OCI-LY7 (cell line): ENCODE results near the gene ARL15. TPM values are rescaled to one million over a fixed set of nuclear protein-coding genes. Genes with fewer than 3 reads are reported as not detected.

Source experiments
- BruUV-seq: library from RNA; stranded (reverse); fragments of 400-500 nt; replicated peaks from 2 replicates; lab custom pipeline; 2021; lab: Mats Ljungman, UMichigan
- CTCF ChIA-PET: fragments of 300-600 bp; sonication (Branson Sonifier 250); formaldehyde crosslinking; loops from one replicate; lab custom pipeline; 2022; ENCODE audit warnings: antibody characterized with exemption; ENCODE audit not compliant: unreplicated experiment; lab: Charles Lee
- POLR2A ChIA-PET: fragments of 300-600 bp; sonication (Branson Sonifier 250); formaldehyde crosslinking; loops from one replicate; lab custom pipeline; 2022; ENCODE audit warnings: antibody characterized with exemption; lab: Charles Lee
- DNase-seq: peaks from one replicate; pipeline ENCODE4 v3.0.0-alpha.2; 2015; ENCODE audit warnings: low spot score
- H2AFZ ChIP-seq: fragments of 200-600 bp; sonication (generic), shearing (Covaris generic); 2 replicates; pipeline ENCODE4 v1.6.1; 2014; ENCODE audit warnings: mild to moderate bottlenecking, antibody characterized with exemption, low read length, moderate library complexity
- H3K27ac ChIP-seq: fragments of 200-600 bp; sonication (generic); 2 replicates; pipeline ENCODE4 v1.5.1; 2014; ENCODE audit warnings: mixed run types, low read depth, mild to moderate bottlenecking, moderate library complexity, low read length, inconsistent platforms; ENCODE audit not compliant: poor library complexity, severe bottlenecking
- H3K36me3 ChIP-seq: fragments of 200-600 bp; sonication (generic); 2 replicates; pipeline ENCODE4 v1.6.1; 2014; ENCODE audit warnings: mild to moderate bottlenecking, antibody characterized with exemption, low read length, moderate library complexity, mixed read lengths; ENCODE audit not compliant: insufficient read depth
- H3K4me1 ChIP-seq: fragments of 200-600 bp; sonication (generic); 2 replicates; pipeline ENCODE4 v1.5.1; 2014; ENCODE audit warnings: mild to moderate bottlenecking, low read length; ENCODE audit not compliant: insufficient read depth, poor library complexity, severe bottlenecking
- H3K4me2 ChIP-seq: fragments of 200-600 bp; sonication (generic); 2 replicates; pipeline ENCODE4 v1.6.1; 2014; ENCODE audit warnings: mild to moderate bottlenecking, low read length
- H3K4me3 ChIP-seq: fragments of 200-600 bp; sonication (generic); 2 replicates; pipeline ENCODE4 v1.5.1; 2014; ENCODE audit warnings: mild to moderate bottlenecking, low read depth, low read length; ENCODE audit not compliant: poor library complexity, severe bottlenecking
- H3K79me2 ChIP-seq: fragments of 200-600 bp; sonication (generic); 2 replicates; pipeline ENCODE4 v1.6.1; 2016; ENCODE audit warnings: low read depth, mild to moderate bottlenecking, low read length, moderate library complexity, mixed read lengths; ENCODE audit not compliant: insufficient read depth
- H3K9me2 ChIP-seq: fragments of 200-600 bp; sonication (generic); 2 replicates; pipeline ENCODE4 v1.6.1; 2016; ENCODE audit warnings: mild to moderate bottlenecking, low read length, mixed read lengths; ENCODE audit not compliant: insufficient read depth
- H3K9me3 ChIP-seq: fragments of 200-600 bp; sonication (generic); 2 replicates; pipeline ENCODE4 v1.6.1; 2014; ENCODE audit warnings: mild to moderate bottlenecking, mixed run types, low read length, mixed read lengths
- H4K20me1 ChIP-seq: fragments of 200-600 bp; sonication (generic); 2 replicates; pipeline ENCODE4 v1.6.1; 2014; ENCODE audit warnings: mild to moderate bottlenecking, antibody characterized with exemption, low read length, moderate library complexity, mixed read lengths; ENCODE audit not compliant: insufficient read depth
- EZH2phosphoT487 ChIP-seq: fragments of 200-600 bp; sonication (generic); IDR thresholded peaks from 2 replicates; pipeline ENCODE4 v1.6.1; 2018; ENCODE audit warnings: low read depth, borderline replicate concordance, mild to moderate bottlenecking, mixed run types, antibody characterized with exemption, low read length, moderate library complexity, mixed read lengths
- intact Hi-C: fragments of 100-400 bp; cut with micrococcal nuclease; formaldehyde crosslinking; loops from one replicate; pipeline ENCODE4 v1.10.0; 2022; ENCODE audit not compliant: unreplicated experiment
- total RNA-seq, 2 experiments: library from RNA; depleted of rRNA in 1 of 2; stranded (reverse); fragments of >200 nt in 1 of 2; shearing (Covaris generic) in 1 of 2; gene quantifications; 2 replicates each; pipeline ENCODE4 v1.2.3, GENCODE V29; 2014 to 2022
- TF ChIP-seq, protein P1 (sequence below): fragments of 200-600 bp; sonication (generic); conservative IDR thresholded peaks from 2 replicates; pipeline ENCODE4 v1.5.1; 2014; ENCODE audit warnings: mild to moderate bottlenecking, antibody characterized with exemption, low read length, moderate library complexity, mixed read lengths

Gene ARL15
- total RNA-seq, 2 experiments from 2014 or later = 18.8 to 24.4 TPM

DNA sequence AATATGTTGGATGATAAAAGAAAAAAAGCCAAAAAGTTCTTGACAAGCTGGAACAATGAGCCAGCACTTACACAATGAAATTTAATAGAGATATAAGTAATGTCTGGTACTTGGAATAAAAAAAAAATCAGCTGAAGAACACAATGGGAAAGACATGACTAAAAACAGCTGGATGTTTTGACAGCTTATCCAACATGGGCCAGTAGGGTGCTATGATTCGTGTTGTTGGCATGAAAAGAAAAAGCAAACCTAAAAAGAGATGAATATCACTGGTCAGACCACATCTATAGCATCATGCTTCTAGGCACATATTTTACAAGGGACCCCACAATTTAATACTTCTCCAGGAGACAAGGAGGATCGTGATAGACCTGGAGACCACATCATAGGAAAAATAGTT, 175.3 kb downstream of the ARL15 start:
- Histone ChIP-seq H2AFZ (no peak overlapping the region), H3K79me2 (no peaks in the 10 kb centered on the region), H4K20me1 (no peaks in the 10 kb centered on the region), H3K9me3 (no peaks in the 10 kb centered on the region), H3K9me2 (no peaks in the 10 kb centered on the region), H3K4me1 (no peaks in the 10 kb centered on the region), H3K36me3 (no peaks in the 10 kb centered on the region), H3K4me3 (no peak overlapping the region), H3K27ac (no peak overlapping the region), H3K4me2 (no peak overlapping the region)
- ChIA-PET POLR2A (interaction anchor here (0.5 to 1.5 kb wide), 4 partner anchors 17 to 92 kb away, joined by 3 to 6 read pairs (median 3); no protein-coding TSS in a partner anchor), CTCF (no interaction called here)
- intact Hi-C loops = no loop called here
- no TSS peak for BruUV-seq
- DNase-seq = no peak
- TF ChIP-seq, protein P1, sequence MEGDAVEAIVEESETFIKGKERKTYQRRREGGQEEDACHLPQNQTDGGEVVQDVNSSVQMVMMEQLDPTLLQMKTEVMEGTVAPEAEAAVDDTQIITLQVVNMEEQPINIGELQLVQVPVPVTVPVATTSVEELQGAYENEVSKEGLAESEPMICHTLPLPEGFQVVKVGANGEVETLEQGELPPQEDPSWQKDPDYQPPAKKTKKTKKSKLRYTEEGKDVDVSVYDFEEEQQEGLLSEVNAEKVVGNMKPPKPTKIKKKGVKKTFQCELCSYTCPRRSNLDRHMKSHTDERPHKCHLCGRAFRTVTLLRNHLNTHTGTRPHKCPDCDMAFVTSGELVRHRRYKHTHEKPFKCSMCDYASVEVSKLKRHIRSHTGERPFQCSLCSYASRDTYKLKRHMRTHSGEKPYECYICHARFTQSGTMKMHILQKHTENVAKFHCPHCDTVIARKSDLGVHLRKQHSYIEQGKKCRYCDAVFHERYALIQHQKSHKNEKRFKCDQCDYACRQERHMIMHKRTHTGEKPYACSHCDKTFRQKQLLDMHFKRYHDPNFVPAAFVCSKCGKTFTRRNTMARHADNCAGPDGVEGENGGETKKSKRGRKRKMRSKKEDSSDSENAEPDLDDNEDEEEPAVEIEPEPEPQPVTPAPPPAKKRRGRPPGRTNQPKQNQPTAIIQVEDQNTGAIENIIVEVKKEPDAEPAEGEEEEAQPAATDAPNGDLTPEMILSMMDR = no peak
- TF ChIP-seq EZH2phosphoT487 = no peak

- BruUV-seq = no TSS peak
- no peaks in the 10 kb centered on the region for H4K20me1 ChIP-seq
- H2AFZ ChIP-seq = no peak overlapping the region
- no peaks in the 10 kb centered on the region for H3K36me3 ChIP-seq
- no peak for DNase-seq
- ChIA-PET POLR2A (interaction anchor here (0.6 to 1.5 kb wide), 4 partner anchors 13 to 45 kb away, joined by 3 to 6 read pairs (median 3); no protein-coding TSS in a partner anchor), CTCF (no interaction called here)
- H3K4me3 ChIP-seq = no peak overlapping the region
- H3K4me2 ChIP-seq = no peak overlapping the region
- H3K9me2 ChIP-seq = no peaks in the 10 kb centered on the region
- H3K9me3 ChIP-seq = no peaks in the 10 kb centered on the region
- no peak for TF ChIP-seq EZH2phosphoT487
- TF ChIP-seq, protein P1 = no peak
- H3K79me2 ChIP-seq = no peaks in the 10 kb centered on the region
- intact Hi-C loops = no loop called here
- no peaks in the 10 kb centered on the region for H3K4me1 ChIP-seq
- no peak overlapping the region for H3K27ac ChIP-seq
Observed at GRCh38 chr5:54133917-54134316, 176.5 kb downstream of the ARL15 start.

- CTCF ChIA-PET = no interaction called here
- Histone ChIP-seq H3K4me1 (no peaks in the 10 kb centered on the region), H4K20me1 (peaks cover 4% of the 10 kb centered on the region; the same call in 1 of the 2 replicates), H3K9me3 (no peaks in the 10 kb centered on the region), H3K9me2 (no peaks in the 10 kb centered on the region), H2AFZ (no peak overlapping the region), H3K4me2 (no peak overlapping the region), H3K27ac (no peak overlapping the region), H3K36me3 (no peaks in the 10 kb centered on the region), H3K79me2 (no peaks in the 10 kb centered on the region), H3K4me3 (no peak overlapping the region)
- DNase-seq = no peak
- no TSS peak for BruUV-seq
- TF ChIP-seq EZH2phosphoT487 = no peak
- TF ChIP-seq, protein P1 = no peak
- POLR2A ChIA-PET = no interaction called here
- intact Hi-C loops = no loop called here
Observed at GRCh38 chr5:54120473-54120872, 189.9 kb downstream of the ARL15 start.
